GM19239 (cell line): Measurements from ENCODE around the gene EDAR.

ENCODE experiments used
- DNase-seq: peaks from one replicate; pipeline ENCODE4 v3.0.0; 2011; ENCODE audit warnings: low spot score; ENCODE audit not compliant: insufficient read length
- FAIRE-seq: peaks from 2 replicates; lab custom pipeline; 2011; peaks lifted over from hg19 to GRCh38; lab: Jason Lieb, UNC

Gene EDAR

GRCh38 chr2:108970369-108970768 is 18.7 kb downstream of the EDAR start:
- no peak for FAIRE-seq
- no peak for DNase-seq

- no peak for FAIRE-seq
- no peak for DNase-seq
Measured at GRCh38 chr2:108969856-108970255, 19.2 kb downstream of the EDAR start.

GRCh38 chr2:108968619-108969018 is 20.4 kb downstream of the EDAR start:
- no peak for FAIRE-seq

GRCh38 chr2:108967757-108968156 is 21.3 kb downstream of the EDAR start:
- no peak for FAIRE-seq
- no peak for DNase-seq

More at GRCh38 chr2:108968619-108969018, 20.4 kb downstream of the EDAR start:
- no peak for DNase-seq

- FAIRE-seq (no peak), DNase-seq (no peak)
Measured at GRCh38 chr2:108965540-108966289, 23.3 kb downstream of the EDAR start.

GRCh38 chr2:108963057-108963456 is 26.0 kb downstream of the EDAR start:
- no peak for DNase-seq
- no peak for FAIRE-seq

GRCh38 chr2:108961796-108962195 is 27.2 kb downstream of the EDAR start:
- no peak for FAIRE-seq

GRCh38 chr2:108960006-108960405 is 29.0 kb downstream of the EDAR start:
- DNase-seq = no peak
- FAIRE-seq = no peak

More at GRCh38 chr2:108961796-108962195, 27.2 kb downstream of the EDAR start:
- no peak for DNase-seq

- FAIRE-seq = no peak
Measured at GRCh38 chr2:108959401-108959800, 29.6 kb downstream of the EDAR start.

GRCh38 chr2:108958632-108959341 is 30.2 kb downstream of the EDAR start:
- FAIRE-seq (no peak), DNase-seq (no peak)

More at GRCh38 chr2:108959401-108959800, 29.6 kb downstream of the EDAR start:
- DNase-seq = no peak

- no peak for FAIRE-seq
Measured at GRCh38 chr2:108958002-108958401, 31.0 kb downstream of the EDAR start.

GRCh38 chr2:108956375-108956774 is 32.6 kb downstream of the EDAR start:
- no peak for FAIRE-seq
- DNase-seq = no peak

More at GRCh38 chr2:108958002-108958401, 31.0 kb downstream of the EDAR start:
- DNase-seq = no peak

- no peak for DNase-seq
- no peak for FAIRE-seq
Measured at GRCh38 chr2:108950369-108951135, 38.5 kb downstream of the EDAR start.

- DNase-seq (no peak), FAIRE-seq (no peak)
Measured at GRCh38 chr2:108949316-108950239, 39.4 kb downstream of the EDAR start.

- FAIRE-seq (no peak), DNase-seq (no peak)
Measured at GRCh38 chr2:108947271-108947907, 41.6 kb downstream of the EDAR start.

GRCh38 chr2:108946442-108946841 is 42.6 kb downstream of the EDAR start:
- DNase-seq (no peak), FAIRE-seq (no peak)

GRCh38 chr2:108945969-108946368 is 43.1 kb downstream of the EDAR start:
- no peak for FAIRE-seq
- no peak for DNase-seq

GRCh38 chr2:108944601-108945331 is 44.3 kb downstream of the EDAR start:
- FAIRE-seq (no peak), DNase-seq (no peak)

GRCh38 chr2:108943751-108944150 is 45.3 kb downstream of the EDAR start:
- DNase-seq = no peak
- no peak for FAIRE-seq
